HCEC 1CT (cell line): ENCODE data around the gene BLOC1S6.
A peak's percentile ranks its signal among the peaks of the same experiment; 100 is the strongest.
"Not testable (repeated sequence)": the region's sequence is repeated elsewhere in the genome, so short reads cannot be mapped to it uniquely, and the experiment has no call there.

Experiments
- DNase-seq: peaks from one replicate; pipeline ENCODE4 v3.0.0-alpha.2; 2017

BLOC1S6 gene

GRCh38 chr15:45641999-45642932 is 55.1 kb downstream of the BLOC1S6 start:
- DNase-seq = peak; percentile 90

- DNase-seq = no peak
Measured at GRCh38 chr15:45644437-45644836, 57.3 kb downstream of the BLOC1S6 start.

GRCh38 chr15:45645026-45645980 is 58.1 kb downstream of the BLOC1S6 start:
- DNase-seq = peak; percentile 83

- DNase-seq = peak; percentile 71
Measured at GRCh38 chr15:45646220-45646619, 59.0 kb downstream of the BLOC1S6 start.

GRCh38 chr15:45647828-45648227 is 60.6 kb downstream of the BLOC1S6 start:
- no peak for DNase-seq

- DNase-seq = peak; percentile 86
Measured at GRCh38 chr15:45648521-45649200, 61.5 kb downstream of the BLOC1S6 start.

GRCh38 chr15:45650007-45650406 is 62.8 kb downstream of the BLOC1S6 start:
- DNase-seq = not testable (repeated sequence)

GRCh38 chr15:45650889-45651525 is 63.8 kb downstream of the BLOC1S6 start:
- no peak for DNase-seq

GRCh38 chr15:45653702-45654424 is 66.7 kb downstream of the BLOC1S6 start:
- DNase-seq = no peak

- no peak for DNase-seq
Measured at GRCh38 chr15:45654749-45655148, 67.6 kb downstream of the BLOC1S6 start.

GRCh38 chr15:45657254-45657653 is 70.1 kb downstream of the BLOC1S6 start:
- DNase-seq = no peak

- DNase-seq = no peak
Measured at GRCh38 chr15:45657764-45658545, 70.8 kb downstream of the BLOC1S6 start.
